Activated CD4-positive, alpha-beta memory T cell treated with anti-CD3 and anti-CD28 coated beads for 36 hours (primary cell): ENCODE measurements around the gene DLX1. TPM values are rescaled to one million over a fixed set of nuclear protein-coding genes. Genes with fewer than 3 reads are reported as not detected.

Experiments used
- CTCF ChIA-PET: fragments of 350-600 bp; sonication (Branson Sonifier 250); formaldehyde crosslinking; loops from one replicate; lab custom pipeline; 2021; ENCODE audit warnings: antibody characterized with exemption, inconsistent platforms; lab: Charles Lee
- POLR2A ChIA-PET: fragments of 350-600 bp; sonication (Branson Sonifier 250); formaldehyde crosslinking; loops from one replicate; lab custom pipeline; 2021; ENCODE audit warnings: antibody characterized with exemption; lab: Charles Lee
- DNase-seq: peaks from one replicate; pipeline ENCODE4 v3.0.0-alpha.2; 2020
- H3K27ac Mint-ChIP-seq: one replicate; pipeline ENCODE4 v1.8.0; 2021; ENCODE audit warnings: mixed read lengths
- H3K27me3 Mint-ChIP-seq: one replicate; pipeline ENCODE4 v1.8.0; 2021; ENCODE audit warnings: mixed read lengths
- H3K36me3 Mint-ChIP-seq: one replicate; pipeline ENCODE4 v1.8.0; 2021; ENCODE audit warnings: mixed read lengths
- H3K4me1 Mint-ChIP-seq: one replicate; pipeline ENCODE4 v1.8.0; 2021; ENCODE audit warnings: low read depth, mixed read lengths
- H3K4me3 Mint-ChIP-seq: one replicate; pipeline ENCODE4 v1.8.0; 2021; ENCODE audit warnings: mild to moderate bottlenecking, mixed read lengths
- H3K9me3 Mint-ChIP-seq: one replicate; pipeline ENCODE4 v1.8.0; 2021; ENCODE audit warnings: mixed read lengths
- intact Hi-C: fragments of 100-400 bp; cut with micrococcal nuclease; formaldehyde crosslinking; loops from one replicate; pipeline ENCODE4 v1.15.1; 2023
- total RNA-seq, 2 experiments: library from RNA; stranded (reverse); gene quantifications; one replicate each; pipeline ENCODE4 v1.2.3, GENCODE V29; 2021

Gene DLX1
- not detected for total RNA-seq

DNA sequence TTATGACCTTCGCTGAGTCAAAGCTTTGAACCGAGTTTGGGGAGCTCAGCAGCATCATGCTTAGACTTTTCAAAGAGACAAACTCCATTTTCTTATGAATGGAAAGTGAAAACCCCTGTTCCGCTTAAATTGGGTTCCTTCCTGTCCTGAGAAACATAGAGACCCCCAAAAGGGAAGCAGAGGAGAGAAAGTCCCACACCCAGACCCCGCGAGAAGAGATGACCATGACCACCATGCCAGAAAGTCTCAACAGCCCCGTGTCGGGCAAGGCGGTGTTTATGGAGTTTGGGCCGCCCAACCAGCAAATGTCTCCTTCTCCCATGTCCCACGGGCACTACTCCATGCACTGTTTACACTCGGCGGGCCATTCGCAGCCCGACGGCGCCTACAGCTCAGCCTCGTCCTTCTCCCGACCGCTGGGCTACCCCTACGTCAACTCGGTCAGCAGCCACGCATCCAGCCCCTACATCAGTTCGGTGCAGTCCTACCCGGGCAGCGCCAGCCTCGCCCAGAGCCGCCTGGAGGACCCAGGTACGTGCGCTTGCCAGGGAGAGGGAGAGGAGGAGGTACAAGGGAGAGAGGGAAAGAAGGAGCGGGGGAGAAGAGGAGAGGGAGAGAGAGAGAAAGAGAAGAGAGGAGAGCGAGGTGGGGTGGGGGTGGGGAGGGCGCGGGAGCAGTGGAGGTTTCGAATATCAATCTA is at the start of gene DLX1:
Gene DLX1, plus strand, starts transcription at position 48 of the 700 bp plus-strand sequence. Its CDS starts 171 bp downstream, at position 219.
- CTCF ChIA-PET, result interaction anchor here (0.7 to 8.6 kb wide), 7 partner anchors 10 to 388 kb away, joined by 3 to 88 read pairs (median 7); partner anchors contain the start of gene DLX2
- H3K9me3 Mint-ChIP-seq, result no peaks in the 10 kb centered on the region
- peak within 1 kb of the TSS; percentile 75 for H3K4me3 Mint-ChIP-seq
- POLR2A ChIA-PET, result no interaction called here
- H3K4me1 Mint-ChIP-seq, result peaks cover 54% of the 10 kb centered on the region
- peaks cover 10% of the 10 kb centered on the region for H3K36me3 Mint-ChIP-seq
- no peak for DNase-seq
- peaks cover 93% of the 10 kb centered on the region for H3K27me3 Mint-ChIP-seq
- peak within 1 kb of the TSS; percentile 42 for H3K27ac Mint-ChIP-seq
- intact Hi-C loops, result loop anchor here (1.0 to 10.0 kb wide), 5 partner anchors 10 to 1371 kb away; partner anchors contain the start of genes DLX2, METAP1D and SP5

DNA sequence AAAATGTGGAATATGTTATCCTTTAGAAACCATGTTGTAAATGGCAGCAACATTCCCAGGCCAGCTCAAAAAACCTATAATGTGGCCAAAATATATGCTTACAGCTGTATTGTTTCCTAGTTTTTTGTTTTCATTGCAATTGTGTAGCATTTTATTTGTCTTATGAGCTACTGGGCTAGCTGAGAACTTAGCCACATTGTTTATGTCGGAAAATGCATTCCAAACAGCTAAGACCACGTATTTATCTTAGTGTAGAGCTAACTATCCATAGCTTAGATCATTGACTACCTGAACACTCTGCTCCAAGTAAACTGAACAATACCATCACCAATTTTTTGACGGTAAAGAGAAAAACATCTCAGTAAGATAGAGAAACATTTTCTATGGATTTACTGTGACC is 47.2 kb upstream of the DLX1 start:
- H3K9me3 Mint-ChIP-seq, result no peaks in the 10 kb centered on the region
- ChIA-PET CTCF (no interaction called here), POLR2A (interaction anchor here (0.5 to 1.0 kb wide), 2 partner anchors 13 to 14 kb away, joined by 3 read pairs; no protein-coding TSS in a partner anchor)
- H3K27me3 Mint-ChIP-seq, result no peaks in the 10 kb centered on the region
- no peaks in the 10 kb centered on the region for H3K4me1 Mint-ChIP-seq
- H3K27ac Mint-ChIP-seq, result no peak overlapping the region
- intact Hi-C loops, result no loop called here
- H3K36me3 Mint-ChIP-seq, result no peaks in the 10 kb centered on the region
- H3K4me3 Mint-ChIP-seq, result no peak overlapping the region
- no peak for DNase-seq

DNA sequence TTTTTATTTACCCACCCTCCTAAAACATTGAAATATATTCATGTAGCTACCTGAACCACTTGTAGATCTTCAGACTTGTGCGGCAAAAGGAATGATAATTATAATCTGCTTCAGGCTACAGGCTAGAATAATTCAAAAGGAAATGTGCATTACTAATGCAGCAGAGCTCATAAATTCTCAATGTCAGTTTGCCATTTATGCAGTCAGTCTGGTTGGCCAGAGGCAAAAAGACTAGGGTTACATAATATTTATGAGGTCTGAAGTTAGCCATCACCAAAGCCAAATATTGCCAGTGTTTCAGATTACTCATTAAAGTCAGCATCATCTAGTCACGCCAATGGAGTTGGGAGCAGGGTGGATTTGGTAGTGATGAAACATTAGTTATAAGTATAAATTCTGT is 46.7 kb upstream of the DLX1 start:
- no peak for DNase-seq
- no peak overlapping the region for H3K27ac Mint-ChIP-seq
- no peaks in the 10 kb centered on the region for H3K27me3 Mint-ChIP-seq
- no peak overlapping the region for H3K4me3 Mint-ChIP-seq
- ChIA-PET POLR2A (no interaction called here), CTCF (no interaction called here)
- H3K9me3 Mint-ChIP-seq, result no peaks in the 10 kb centered on the region
- intact Hi-C loops, result no loop called here
- H3K36me3 Mint-ChIP-seq, result no peaks in the 10 kb centered on the region
- H3K4me1 Mint-ChIP-seq, result no peaks in the 10 kb centered on the region

DNA sequence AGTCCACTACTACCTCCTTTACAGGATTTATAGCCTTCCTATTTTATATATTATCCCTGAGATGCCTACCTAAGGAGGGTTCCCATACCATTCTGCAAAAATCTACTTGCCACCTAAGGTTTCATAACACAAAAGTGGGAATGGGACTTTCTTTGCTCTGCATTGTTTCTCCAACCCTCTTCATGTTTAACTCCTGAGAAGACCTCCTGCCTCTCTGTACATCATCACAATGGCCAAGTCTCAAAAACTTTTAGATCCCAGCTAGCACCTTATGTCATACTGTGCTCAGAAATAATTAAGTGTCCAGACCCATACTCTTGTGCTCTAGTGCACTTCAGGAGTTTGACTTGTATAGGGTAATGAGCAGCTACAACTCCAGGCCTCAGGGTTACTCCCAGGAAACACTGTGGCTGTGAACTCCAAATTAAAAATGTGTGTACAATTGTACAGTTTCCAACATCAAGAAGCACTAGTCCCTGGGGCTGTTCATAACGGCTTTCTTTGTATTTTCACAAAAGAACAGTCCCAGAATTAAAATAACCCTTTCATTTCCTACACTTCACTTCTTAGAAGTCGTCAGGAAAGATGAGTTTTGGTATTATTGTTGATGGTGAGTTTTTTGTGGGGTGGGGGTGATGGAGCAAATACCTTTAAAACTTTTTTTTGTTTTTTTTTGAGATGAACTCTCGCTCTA is 46.1 kb upstream of the DLX1 start:
- POLR2A ChIA-PET, result no interaction called here
- CTCF ChIA-PET, result no interaction called here

DNA sequence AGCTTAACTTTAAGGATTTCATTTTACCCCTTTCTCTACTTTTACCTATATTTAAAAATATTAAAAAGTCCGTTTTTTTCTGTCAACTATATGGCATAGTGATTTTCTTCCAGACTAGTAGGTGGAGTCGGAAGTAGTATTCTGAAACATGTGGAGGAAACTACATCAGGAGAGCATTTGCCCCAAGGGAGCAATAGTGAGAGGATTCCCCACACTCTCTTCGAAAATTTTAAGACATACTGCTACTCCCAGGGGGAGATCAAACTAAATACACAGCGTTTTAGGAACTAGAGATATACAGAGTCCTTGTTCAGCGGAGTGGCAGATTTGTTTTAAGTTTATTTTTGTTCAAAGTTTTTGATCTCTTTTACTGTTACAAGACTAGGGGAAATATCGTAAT is 45.0 kb upstream of the DLX1 start:
- Mint-ChIP-seq H3K27me3 (no peaks in the 10 kb centered on the region), H3K4me1 (no peaks in the 10 kb centered on the region), H3K9me3 (no peaks in the 10 kb centered on the region), H3K4me3 (no peak overlapping the region), H3K27ac (no peak overlapping the region), H3K36me3 (no peaks in the 10 kb centered on the region)
- POLR2A ChIA-PET, result no interaction called here
- DNase-seq, result no peak
- intact Hi-C loops, result no loop called here
- CTCF ChIA-PET, result no interaction called here

More for the DNA sequence above, 46.1 kb upstream of the DLX1 start:
- no peak overlapping the region for H3K27ac Mint-ChIP-seq
- no peak overlapping the region for H3K4me3 Mint-ChIP-seq
- no peaks in the 10 kb centered on the region for H3K4me1 Mint-ChIP-seq
- H3K36me3 Mint-ChIP-seq, result no peaks in the 10 kb centered on the region
- H3K27me3 Mint-ChIP-seq, result no peaks in the 10 kb centered on the region
- no peaks in the 10 kb centered on the region for H3K9me3 Mint-ChIP-seq
- no peak for DNase-seq
- intact Hi-C loops, result no loop called here

DNA sequence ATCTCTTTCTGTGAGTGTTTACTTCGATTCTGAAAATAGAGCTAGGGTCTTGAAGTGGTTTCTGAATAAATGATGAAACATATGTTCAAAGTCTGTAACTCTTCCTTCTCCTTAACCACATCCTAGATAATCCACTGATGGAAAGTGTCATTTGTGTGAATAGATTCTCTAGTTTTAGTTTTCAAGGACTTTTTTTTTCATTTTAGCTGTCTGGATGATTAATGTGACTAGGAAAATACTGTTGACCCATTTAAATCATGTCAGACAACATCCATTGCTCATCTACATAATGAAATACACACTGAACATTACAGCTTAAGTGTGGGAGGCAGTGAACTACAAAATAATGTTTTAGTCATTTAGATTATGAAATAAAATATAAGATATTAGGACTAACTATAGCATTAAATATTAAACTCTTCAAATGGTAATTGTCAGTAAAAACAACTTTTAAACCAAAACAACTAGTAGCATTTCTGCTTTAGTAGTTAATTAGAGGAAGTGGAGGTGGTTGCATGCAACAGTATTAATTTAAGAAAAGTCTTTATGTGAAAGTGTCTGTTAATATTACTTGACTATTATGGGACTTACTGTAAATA is 39.1 kb upstream of the DLX1 start:
- CTCF ChIA-PET, result no interaction called here
- Mint-ChIP-seq H3K9me3 (no peaks in the 10 kb centered on the region), H3K27ac (no peak overlapping the region), H3K4me3 (no peak overlapping the region), H3K4me1 (peaks cover 3% of the 10 kb centered on the region), H3K36me3 (no peaks in the 10 kb centered on the region), H3K27me3 (no peaks in the 10 kb centered on the region)
- POLR2A ChIA-PET, result interaction anchor here (0.7 kb wide), 1 partner anchor 563 kb away, joined by 4 read pairs; no protein-coding TSS in a partner anchor
- intact Hi-C loops, result no loop called here
- DNase-seq, result no peak

DNA sequence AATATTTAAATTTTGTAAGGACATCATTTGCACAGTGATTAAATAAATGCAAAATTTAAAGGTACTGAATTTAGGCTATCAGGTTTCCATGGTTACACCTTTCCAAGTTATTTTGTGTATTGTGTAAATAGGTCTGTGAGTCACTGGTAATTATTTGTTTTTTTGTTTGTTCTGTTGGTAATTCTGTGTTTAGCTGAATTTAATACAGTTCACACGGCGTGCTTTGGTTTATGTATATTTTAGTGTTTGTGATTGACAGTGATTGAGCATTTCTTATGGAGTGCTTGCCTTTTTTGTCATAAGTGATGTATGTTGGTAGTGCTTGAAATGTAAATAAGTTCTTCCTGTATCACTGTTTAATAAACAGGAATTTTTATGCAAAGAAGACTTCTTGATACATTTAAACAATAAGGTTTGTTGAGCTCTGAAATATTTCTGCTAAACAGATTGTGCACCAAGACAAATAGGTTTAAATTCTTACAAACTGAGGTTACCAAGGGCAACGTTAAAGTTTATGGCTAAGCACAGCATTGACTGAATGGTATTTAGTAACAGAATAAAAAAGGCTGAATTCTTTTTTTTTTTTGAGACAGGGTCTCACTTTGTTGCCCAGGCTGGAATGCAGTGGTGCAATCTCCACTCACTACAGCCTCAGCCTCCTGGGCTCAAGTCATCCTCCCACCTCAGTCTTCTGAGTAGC is 38.3 kb upstream of the DLX1 start:
- Mint-ChIP-seq H3K4me1 (peaks cover 3% of the 10 kb centered on the region), H3K27ac (no peak overlapping the region), H3K9me3 (no peaks in the 10 kb centered on the region), H3K4me3 (no peak overlapping the region), H3K36me3 (no peaks in the 10 kb centered on the region), H3K27me3 (no peaks in the 10 kb centered on the region)
- intact Hi-C loops, result no loop called here
- ChIA-PET POLR2A (no interaction called here), CTCF (interaction anchor here (0.6 kb wide), 1 partner anchor 1009 kb away, joined by 3 read pairs; no protein-coding TSS in a partner anchor)
- no peak for DNase-seq

DNA sequence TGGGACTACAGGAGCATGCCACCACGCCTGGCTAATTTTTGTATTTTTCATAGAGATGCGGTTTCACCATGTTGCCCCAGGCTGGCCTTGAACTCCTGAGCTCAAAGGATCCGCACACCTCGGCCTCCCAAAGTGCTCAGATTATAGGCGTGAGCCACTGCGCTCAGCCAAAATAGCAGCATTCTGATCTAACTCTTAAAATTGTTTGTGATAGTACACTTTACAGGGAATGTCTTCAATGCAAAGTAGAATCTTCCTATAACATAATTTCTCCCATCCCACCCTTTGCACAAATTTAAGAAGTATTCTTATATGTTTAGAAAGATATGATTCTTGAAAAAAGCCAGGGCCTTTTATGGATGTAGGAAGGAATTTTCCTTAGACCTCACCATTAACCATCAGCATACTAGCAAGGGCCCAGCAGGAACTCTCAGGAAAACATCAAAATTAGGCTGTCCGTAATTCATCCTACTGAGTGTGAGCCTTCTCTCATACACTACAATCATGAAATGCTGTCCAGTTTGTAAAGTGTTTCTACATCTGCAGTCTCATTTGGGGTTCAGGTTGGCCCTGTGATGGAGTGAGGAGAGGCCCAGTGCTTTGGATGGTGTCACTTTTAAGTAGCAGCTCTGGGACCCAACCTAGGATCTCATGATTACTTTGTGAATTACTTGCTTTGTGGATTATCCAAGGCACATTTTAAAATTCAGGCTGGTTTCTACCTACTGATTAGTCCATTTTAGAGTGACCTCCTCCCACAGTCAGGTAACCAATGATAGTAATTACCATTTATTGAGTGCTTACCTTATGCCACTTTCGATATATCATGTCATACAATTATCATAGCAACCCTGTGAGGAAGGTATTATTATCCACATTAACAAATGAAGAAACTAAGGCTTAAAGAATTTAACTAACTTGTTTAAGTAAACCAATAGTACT is 37.5 kb upstream of the DLX1 start:
- DNase-seq, result no peak
- ChIA-PET CTCF (no interaction called here), POLR2A (no interaction called here)
- Mint-ChIP-seq H3K27me3 (no peaks in the 10 kb centered on the region), H3K36me3 (no peaks in the 10 kb centered on the region), H3K4me3 (no peak overlapping the region), H3K27ac (no peak overlapping the region), H3K4me1 (peaks cover 3% of the 10 kb centered on the region), H3K9me3 (no peaks in the 10 kb centered on the region)
- intact Hi-C loops, result no loop called here

DNA sequence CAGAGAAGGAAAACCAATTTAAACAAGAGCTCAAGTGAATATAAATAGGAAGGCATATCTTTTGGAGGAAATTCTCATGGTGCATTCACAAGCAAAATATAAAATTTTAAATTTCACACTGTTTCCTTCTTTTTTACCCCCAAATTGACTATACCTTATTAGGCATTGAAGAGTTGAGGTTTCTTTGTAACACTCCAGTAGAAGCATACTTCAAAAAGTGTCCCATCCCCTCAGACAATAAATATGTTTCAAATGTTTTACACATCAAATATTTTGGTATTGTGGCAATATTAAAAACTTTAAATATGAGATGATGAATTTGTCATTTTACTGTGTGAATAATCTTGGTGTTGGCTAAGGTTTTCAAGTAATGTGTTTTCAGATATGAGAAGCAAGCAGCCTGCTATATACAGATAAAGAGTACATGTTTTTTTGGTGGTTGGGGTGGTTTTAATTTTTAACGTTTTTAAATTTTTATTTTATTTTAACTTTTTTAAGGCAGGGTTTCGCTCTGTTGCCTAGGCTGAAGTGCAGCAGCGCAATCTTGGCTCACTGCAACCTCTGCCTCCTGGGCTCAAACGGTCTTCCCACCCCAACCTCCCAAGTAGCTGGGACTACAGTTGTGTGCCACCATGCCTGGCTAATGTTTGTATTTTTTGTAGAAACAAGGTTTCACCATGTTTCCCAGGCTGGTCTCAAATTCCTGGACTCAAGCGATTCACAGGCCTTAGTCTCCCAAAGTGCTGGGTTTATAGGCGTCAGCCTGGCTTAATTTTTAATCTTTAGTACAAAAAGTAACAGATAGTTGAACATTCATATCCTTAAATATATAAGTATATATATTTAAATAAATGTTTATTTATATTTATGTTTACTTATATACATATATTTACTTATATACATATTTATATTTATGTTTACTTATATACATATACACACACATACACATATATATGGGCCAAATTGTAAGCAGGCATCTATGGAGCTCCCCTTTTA is 36.5 kb upstream of the DLX1 start:
- H3K27ac Mint-ChIP-seq, result no peak overlapping the region
- no peak for DNase-seq
- POLR2A ChIA-PET, result no interaction called here
- no peak overlapping the region for H3K4me3 Mint-ChIP-seq
- no peaks in the 10 kb centered on the region for H3K9me3 Mint-ChIP-seq
- CTCF ChIA-PET, result interaction anchor here (1.3 kb wide), 1 partner anchor 79 kb away, joined by 3 read pairs; no protein-coding TSS in a partner anchor
- no peaks in the 10 kb centered on the region for H3K36me3 Mint-ChIP-seq
- intact Hi-C loops, result no loop called here
- H3K4me1 Mint-ChIP-seq, result peaks cover 3% of the 10 kb centered on the region
- no peaks in the 10 kb centered on the region for H3K27me3 Mint-ChIP-seq

DNA sequence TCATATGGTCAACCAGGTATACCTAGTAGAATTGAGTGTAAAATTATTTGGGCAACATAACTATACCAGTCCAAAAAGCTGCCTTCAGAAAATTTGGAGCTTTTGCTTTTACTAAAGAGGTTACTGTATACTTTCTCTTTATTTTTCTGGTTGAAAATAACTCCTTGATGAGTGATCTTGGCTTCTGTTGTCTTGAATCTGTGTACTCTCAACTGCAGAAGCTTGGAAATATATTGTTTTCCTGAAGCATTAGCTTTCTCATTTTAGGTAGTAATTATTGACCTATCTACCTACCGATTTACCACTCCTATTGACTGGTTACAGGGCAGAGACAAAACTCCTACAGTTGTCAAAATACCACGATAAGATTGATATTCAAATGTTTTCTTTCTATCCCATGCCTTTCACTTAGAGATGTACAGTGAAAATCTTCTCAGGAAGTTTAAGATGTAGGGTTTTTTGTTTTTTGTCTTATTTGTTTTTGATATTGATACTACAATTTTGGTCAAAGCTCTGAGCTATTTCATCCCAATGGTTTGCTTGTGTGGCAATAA is 35.7 kb upstream of the DLX1 start:
- Mint-ChIP-seq H3K27ac (no peak overlapping the region), H3K36me3 (no peaks in the 10 kb centered on the region), H3K27me3 (no peaks in the 10 kb centered on the region), H3K9me3 (no peaks in the 10 kb centered on the region), H3K4me1 (peaks cover 3% of the 10 kb centered on the region), H3K4me3 (no peak overlapping the region)
- POLR2A ChIA-PET, result no interaction called here
- intact Hi-C loops, result no loop called here
- CTCF ChIA-PET, result interaction anchor here (1.3 kb wide), 1 partner anchor 78 kb away, joined by 3 read pairs; no protein-coding TSS in a partner anchor
- no peak for DNase-seq
